ENCODE data around the gene DOCK3.

The DOCK3 gene, protein sequence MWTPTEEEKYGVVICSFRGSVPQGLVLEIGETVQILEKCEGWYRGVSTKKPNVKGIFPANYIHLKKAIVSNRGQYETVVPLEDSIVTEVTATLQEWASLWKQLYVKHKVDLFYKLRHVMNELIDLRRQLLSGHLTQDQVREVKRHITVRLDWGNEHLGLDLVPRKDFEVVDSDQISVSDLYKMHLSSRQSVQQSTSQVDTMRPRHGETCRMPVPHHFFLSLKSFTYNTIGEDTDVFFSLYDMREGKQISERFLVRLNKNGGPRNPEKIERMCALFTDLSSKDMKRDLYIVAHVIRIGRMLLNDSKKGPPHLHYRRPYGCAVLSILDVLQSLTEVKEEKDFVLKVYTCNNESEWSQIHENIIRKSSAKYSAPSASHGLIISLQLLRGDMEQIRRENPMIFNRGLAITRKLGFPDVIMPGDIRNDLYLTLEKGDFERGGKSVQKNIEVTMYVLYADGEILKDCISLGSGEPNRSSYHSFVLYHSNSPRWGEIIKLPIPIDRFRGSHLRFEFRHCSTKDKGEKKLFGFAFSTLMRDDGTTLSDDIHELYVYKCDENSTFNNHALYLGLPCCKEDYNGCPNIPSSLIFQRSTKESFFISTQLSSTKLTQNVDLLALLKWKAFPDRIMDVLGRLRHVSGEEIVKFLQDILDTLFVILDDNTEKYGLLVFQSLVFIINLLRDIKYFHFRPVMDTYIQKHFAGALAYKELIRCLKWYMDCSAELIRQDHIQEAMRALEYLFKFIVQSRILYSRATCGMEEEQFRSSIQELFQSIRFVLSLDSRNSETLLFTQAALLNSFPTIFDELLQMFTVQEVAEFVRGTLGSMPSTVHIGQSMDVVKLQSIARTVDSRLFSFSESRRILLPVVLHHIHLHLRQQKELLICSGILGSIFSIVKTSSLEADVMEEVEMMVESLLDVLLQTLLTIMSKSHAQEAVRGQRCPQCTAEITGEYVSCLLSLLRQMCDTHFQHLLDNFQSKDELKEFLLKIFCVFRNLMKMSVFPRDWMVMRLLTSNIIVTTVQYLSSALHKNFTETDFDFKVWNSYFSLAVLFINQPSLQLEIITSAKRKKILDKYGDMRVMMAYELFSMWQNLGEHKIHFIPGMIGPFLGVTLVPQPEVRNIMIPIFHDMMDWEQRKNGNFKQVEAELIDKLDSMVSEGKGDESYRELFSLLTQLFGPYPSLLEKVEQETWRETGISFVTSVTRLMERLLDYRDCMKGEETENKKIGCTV (N-terminal part only)

DNA sequence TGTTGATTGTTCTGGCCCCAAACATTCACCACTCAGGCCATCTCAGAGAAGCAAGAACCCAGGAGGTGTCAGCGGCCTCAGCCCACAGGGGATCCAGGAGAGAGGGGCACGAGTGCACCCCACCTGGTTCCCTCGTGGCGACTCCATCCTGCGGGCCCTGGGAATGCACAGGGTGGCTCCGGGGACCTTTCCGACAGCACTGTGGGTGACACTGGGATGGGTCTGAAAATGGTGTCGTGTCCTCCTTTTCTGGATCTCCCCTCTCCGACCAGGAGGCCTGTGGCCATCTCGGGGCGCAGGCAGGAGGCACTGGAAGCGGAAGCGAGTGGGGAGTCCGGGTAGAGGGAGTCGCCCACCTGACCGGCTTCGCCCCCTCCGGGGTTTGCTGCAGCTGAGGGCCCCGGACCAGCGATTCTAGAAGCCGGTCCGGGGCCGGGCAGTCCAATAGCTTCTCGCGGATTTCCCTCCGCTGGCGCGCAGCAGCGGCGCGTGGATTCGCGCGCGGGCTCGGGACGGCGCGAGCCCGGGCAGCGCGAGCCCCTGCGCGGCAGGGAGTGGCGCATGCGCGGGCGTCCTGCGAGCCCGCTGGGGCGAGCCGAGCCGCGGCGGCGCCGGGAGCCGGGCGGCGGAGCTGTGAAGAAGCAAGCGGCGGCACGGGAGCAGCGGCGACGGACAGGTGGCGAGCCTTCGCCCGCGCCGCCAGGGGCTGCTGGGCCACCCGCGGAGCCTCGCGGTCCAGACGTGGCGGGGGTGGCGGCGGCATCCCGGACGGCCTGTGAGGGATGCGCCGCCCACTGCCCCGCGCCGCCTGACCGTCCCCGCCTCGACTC is at the start of gene DOCK3:
DOCK3 (plus strand) TSS at position 579 of the 830 bp plus-strand sequence. CDS start 337 bp downstream, outside the sequence.
- peak in 3 of 4 experiments; percentile 34 to 52 (median 42) for DNase-seq (ENCODE audit: low read depth in 4 of 4, low spot score in 1 of 4)

DNA sequence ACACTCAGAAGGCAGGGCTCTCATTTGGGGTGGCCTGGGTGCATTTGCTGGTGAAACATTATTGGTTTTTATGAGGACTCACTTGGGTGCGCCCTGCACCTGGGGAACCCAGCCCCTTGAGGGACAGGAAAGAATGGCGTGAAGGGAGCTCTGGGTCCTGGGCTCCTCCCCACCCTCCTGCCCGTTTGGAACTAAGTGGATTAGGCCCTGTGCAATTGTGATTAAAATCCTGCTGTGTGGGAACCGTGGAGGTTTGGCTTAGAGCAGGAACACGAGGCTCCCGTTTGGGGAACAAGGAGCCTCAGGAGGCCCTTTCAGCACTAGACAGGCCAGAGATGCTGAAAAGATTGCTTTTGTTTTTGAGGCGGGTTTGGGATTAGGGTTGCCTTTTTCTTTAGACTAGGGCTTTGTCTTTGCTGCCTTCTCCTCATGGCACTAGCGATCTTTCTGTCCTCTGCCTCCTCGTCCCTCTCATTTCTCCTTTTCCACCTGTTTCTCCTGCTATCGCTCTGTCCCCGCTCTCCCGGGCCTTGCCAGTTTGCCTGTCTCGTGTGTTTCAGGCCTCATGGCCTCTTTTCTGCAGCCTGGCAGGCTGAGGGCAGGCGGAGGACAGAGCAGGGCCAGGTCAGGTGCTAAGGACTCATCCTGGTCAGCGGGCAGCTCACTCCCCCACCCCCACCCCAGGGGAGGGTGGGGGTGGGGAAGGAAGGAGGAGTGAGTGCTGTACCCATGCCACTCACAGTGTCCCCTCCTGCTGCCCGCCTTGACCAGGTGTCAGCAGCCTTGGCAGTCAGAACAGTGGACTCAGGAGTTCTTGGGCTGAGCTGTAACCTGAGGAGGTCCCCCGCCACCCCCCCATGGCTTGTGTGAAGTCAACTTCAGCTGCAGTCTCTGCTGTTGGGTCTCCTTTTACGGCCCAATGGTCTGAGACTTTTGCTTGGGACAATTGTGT is 49.2 kb upstream of the DOCK3 start:
- no peak for DNase-seq (ENCODE audit: low read depth in 4 of 4, low spot score in 1 of 4)

DNA sequence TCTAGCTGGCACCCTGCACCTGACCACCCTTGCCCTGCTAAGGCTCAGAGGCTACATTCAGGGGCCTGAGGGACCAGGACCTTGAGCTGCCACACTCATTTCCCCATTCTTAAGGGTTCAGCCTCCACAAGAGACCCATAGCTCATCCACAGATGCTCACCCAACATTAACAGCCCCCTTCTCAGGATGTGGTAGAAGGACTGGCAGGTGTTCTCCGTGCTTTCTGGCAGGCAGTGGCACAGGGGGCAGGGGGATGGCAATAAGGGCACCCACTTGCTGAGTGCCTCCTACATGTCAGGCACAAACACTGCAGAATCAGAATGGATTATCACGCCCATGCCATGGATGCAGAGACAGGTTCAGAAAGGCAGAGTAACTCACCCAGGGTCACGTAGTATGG is 48.3 kb upstream of the DOCK3 start:
- DNase-seq (ENCODE audit: low read depth in 4 of 4, low spot score in 1 of 4) = no peak

DNA sequence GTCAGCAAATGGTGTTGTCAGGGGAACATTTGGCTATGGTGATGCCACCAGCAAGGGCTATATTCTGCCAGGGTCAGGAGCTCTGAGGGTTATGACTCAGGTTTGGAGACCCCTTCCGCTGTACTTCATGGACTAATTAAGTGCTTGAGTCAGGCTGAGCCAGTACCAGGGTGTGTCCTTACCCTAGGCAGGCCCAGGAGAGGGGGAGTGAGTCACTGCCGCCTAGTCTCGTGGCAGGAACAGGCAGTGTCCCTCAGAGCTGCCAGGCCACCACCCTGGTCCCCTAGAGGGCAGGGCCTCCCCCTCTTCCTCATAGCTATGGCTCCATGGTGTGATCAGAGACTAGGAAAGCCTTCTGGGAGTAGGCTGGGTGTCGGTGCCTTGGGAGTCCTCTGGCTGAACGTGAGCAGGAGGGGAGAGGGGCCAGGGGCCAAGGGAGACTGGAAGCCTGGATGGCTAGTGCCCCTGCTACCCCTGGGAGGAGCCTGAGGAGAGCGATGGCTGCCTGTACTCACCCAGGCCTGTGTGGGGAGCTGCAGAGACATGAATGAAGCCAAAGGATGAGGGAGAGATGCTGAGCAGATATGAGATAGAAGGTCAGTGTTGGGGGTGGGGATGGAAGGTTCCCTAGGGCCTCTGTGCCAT is 47.2 kb upstream of the DOCK3 start:
- DNase-seq (ENCODE audit: low read depth in 4 of 4, low spot score in 1 of 4) = no peak

- no peak for DNase-seq (ENCODE audit: low read depth in 4 of 4, low spot score in 1 of 4)
Observed at GRCh38 chr3:50628601-50629000, 46.1 kb upstream of the DOCK3 start.

DNA sequence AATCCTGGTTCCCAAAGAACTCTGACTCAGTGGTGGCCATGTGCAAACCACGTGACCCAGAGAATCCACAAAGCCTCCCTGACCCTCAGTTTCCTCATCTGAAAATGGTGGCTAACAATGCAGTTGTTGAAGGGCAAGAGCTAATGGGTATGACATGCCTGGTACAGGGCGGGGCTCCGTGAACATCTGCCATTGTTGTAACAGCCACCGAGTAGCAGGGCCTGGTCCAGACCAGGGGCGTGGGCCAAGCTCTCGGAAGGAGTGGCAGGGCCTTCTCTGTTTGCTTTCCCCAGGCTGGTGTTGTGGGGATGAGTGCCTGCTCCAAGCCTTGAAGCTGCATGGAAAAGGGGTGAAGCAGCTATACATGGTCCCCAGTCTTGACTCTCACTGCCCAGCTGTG is 44.3 kb upstream of the DOCK3 start:
- DNase-seq (ENCODE audit: low read depth in 4 of 4, low spot score in 1 of 4) = no peak

- no peak for DNase-seq (ENCODE audit: low read depth in 4 of 4, low spot score in 1 of 4)
Observed at GRCh38 chr3:50630877-50631276, 43.9 kb upstream of the DOCK3 start.

DNA sequence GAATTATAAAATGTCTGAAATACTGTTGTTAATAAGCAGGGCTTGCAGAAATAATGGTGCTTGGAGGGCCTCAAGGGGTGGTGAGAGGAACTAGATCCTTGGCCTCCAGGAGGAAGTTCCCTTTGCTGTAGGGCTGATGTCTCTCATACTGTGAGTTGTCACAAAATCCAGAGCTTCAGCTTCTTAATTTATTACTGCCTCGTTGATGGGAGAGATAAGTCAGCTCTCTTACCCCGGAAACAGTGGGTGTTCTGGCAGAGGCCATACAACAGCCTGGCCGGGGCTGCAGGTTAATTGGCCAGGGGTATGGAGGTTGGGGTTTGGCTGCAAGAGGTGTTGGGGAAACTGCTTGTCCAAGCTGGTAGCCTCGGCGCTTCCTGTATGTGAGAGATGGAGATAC is 42.3 kb upstream of the DOCK3 start:
- DNase-seq (ENCODE audit: low read depth in 4 of 4, low spot score in 1 of 4) = no peak

GRCh38 chr3:50633230-50633790 is 41.4 kb upstream of the DOCK3 start:
- DNase-seq (ENCODE audit: low read depth in 4 of 4, low spot score in 1 of 4) = no peak

- no peak for DNase-seq (ENCODE audit: low read depth in 4 of 4, low spot score in 1 of 4)
Observed at GRCh38 chr3:50635066-50635465, 39.7 kb upstream of the DOCK3 start.

DNA sequence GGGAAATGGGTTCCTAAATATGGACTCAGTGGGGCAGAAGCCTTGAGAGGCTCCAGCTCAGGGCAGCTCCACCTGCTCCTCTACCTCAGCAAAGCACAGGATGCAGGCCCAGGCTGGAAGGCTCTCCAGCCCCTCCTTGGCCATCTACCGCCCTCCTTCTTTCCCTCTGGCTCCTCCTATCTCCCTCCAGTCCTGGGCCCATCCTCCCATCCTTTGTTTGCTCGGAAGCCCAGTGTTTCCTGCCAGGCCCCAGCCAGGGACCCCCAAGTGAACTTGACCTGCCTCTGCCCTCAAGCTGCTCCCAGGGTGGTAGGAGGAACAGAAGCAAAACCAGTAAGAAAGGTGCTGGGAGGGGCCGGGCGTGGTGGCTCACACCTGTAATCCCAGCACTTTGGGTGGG is 37.7 kb upstream of the DOCK3 start:
- no peak for DNase-seq (ENCODE audit: low read depth in 4 of 4, low spot score in 1 of 4)

GRCh38 chr3:50637945-50638344 is 36.8 kb upstream of the DOCK3 start:
- DNase-seq (ENCODE audit: low read depth in 4 of 4, low spot score in 1 of 4) = no peak

- DNase-seq (ENCODE audit: low read depth in 4 of 4, low spot score in 1 of 4) = no peak
Observed at GRCh38 chr3:50639055-50639494, 35.7 kb upstream of the DOCK3 start.

DNA sequence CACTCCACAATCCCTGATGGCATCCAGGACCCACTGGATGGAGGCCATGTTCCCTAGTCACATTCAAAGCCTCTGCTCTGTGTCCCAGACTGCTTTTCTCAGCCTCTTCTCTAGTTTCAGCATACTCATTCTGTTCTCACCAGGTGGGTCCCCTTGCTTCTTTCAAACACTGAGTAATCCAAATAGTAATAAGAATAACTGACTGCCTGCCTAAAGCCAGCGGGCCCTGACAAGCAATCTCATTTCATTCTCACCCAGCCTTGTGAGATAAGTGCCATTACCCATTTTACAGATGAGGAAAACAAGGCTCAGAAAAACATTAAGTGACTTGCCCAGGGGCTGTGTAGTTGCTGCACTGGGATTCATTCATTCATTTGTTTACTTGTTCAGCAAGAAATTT is 32.3 kb upstream of the DOCK3 start:
- no peak for DNase-seq (ENCODE audit: low read depth in 4 of 4, low spot score in 1 of 4)

- no peak for DNase-seq (ENCODE audit: low read depth in 4 of 4, low spot score in 1 of 4)
Observed at GRCh38 chr3:50644561-50644960, 30.2 kb upstream of the DOCK3 start.

- DNase-seq (ENCODE audit: low read depth in 4 of 4, low spot score in 1 of 4) = no peak
Observed at GRCh38 chr3:50645378-50645777, 29.3 kb upstream of the DOCK3 start.

DNA sequence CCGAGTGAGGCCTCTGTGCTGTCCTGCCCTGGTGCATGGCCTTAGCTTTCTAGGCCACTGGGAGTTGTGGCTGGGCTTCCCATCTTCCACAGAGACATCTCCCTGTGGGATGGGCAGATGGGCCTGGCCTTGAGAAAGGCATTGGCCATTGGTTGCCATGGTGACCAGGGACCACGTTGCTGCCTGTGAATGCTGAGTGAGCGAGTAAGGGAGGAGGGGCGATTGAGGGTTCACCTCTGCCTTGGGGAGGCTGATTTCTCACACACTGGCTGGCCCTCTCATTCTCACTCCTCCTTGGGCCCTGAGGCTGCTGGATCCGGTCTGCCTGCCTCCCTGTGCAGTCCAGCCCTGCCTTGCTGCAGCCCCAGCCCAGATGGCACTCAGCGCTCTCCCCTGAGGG is 26.4 kb upstream of the DOCK3 start:
- no peak for DNase-seq (ENCODE audit: low read depth in 4 of 4, low spot score in 1 of 4)

DNA sequence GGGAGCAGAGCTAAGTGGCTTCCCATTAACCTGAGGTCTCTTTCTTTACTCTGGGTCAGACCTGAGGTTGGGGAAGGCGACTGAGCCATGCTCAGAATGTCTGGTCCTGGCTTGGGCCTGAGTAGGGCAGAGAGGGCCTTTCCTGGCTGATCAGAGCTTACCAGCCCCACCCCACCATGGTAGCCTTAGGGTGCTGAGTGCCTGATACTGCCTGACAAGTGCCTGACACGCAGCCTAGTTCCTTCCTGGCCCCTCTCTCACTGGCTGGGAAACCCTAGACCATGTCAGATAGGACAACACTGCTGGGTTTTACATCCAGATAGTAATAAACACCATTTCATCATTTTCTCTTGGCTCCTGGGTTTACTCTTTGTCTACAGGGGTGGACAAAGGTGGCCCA is 25.8 kb upstream of the DOCK3 start:
- no peak for DNase-seq (ENCODE audit: low read depth in 4 of 4, low spot score in 1 of 4)
